ENCODE measurements around the gene OR8A1. TPM values are rescaled to one million over a fixed set of nuclear protein-coding genes. Genes with fewer than 3 reads are reported as not detected.

Gene OR8A1
- total and polyA plus RNA-seq, 2 of the 4 experiments (the other 2 are of a cell fraction), result not detected

- H3K14ac ChIP-seq (replicated peaks; ENCODE audit: low read depth, low read length), result no peak overlapping the region
- no peaks in the 10 kb centered on the region for H3K9me3 ChIP-seq (ENCODE audit: control insufficient read depth, insufficient read depth, low read length)
- no peaks in the 10 kb centered on the region for H4K20me1 ChIP-seq (ENCODE audit: insufficient read depth, low read length)
- H2AK9ac ChIP-seq (replicated peaks; ENCODE audit: low read depth, low read length, poor library complexity), result no peak overlapping the region
- TF ChIP-seq MXI1 (IDR thresholded peaks at IDR 0.05; ENCODE audit: borderline replicate concordance, low read depth, low read length) (no peak), MAFK (IDR thresholded peaks at IDR 0.05; ENCODE audit: low read depth, low read length) (no peak), MAZ (IDR thresholded peaks at IDR 0.05; ENCODE audit: borderline replicate concordance, low read depth, low read length) (no peak), ELK1 (IDR thresholded peaks at IDR 0.05; ENCODE audit: borderline replicate concordance, low read depth, low read length) (no peak), NFE2L2 (IDR thresholded peaks at IDR 0.05; ENCODE audit: low read depth, low read length) (no peak), CEBPB (IDR thresholded peaks at IDR 0.05; ENCODE audit: low read depth, low read length) (no peak), FOS (IDR thresholded peaks at IDR 0.05; ENCODE audit: low read depth, low read length) (no peak), CHD1 (IDR thresholded peaks at IDR 0.05; ENCODE audit: low read depth, low read length) (no peak), RAD21 (IDR thresholded peaks at IDR 0.05; ENCODE audit: low read length) (no peak), RCOR1 (IDR thresholded peaks at IDR 0.05; ENCODE audit: insufficient replicate concordance, low read length) (no peak), CTCF (conservative IDR thresholded peaks at IDR 0.05; ENCODE audit: low read depth, low read length) (no peak), SMC3 (IDR thresholded peaks at IDR 0.05; ENCODE audit: low read depth, low read length) (no peak), POLR2A (IDR thresholded peaks at IDR 0.05; ENCODE audit: low read depth, low read length) (no peak)
- TF ChIP-seq, protein P1, sequence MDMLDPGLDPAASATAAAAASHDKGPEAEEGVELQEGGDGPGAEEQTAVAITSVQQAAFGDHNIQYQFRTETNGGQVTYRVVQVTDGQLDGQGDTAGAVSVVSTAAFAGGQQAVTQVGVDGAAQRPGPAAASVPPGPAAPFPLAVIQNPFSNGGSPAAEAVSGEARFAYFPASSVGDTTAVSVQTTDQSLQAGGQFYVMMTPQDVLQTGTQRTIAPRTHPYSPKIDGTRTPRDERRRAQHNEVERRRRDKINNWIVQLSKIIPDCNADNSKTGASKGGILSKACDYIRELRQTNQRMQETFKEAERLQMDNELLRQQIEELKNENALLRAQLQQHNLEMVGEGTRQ (IDR thresholded peaks at IDR 0.05; ENCODE audit: low read depth, low read length), result no peak
- no peaks in the 10 kb centered on the region for H3K9me1 ChIP-seq (ENCODE audit: insufficient read depth, low read length)
- no peak overlapping the region for H3K27ac ChIP-seq (ENCODE audit: insufficient read depth, low read length)
- no peak overlapping the region for H3K56ac ChIP-seq (ENCODE audit: extremely low read depth, insufficient read depth, low read length)
- no CpG with 5 or more reads among the region's 6 CpGs for WGBS, 2 experiments (ENCODE audit: extremely low coverage in 2 of 2, insufficient read length in 1 of 2)
- dilution Hi-C loops (cut with HindIII; ENCODE audit: low sequenced_read_pairs, unreplicated experiment) (no loop called here), intact Hi-C loops (cut with micrococcal nuclease) (no loop called here), in situ Hi-C loops (cut with MboI; ENCODE audit: low sequenced_read_pairs) (no loop called here)
- H2BK15ac ChIP-seq (ENCODE audit: low read depth, low read length), result no peak overlapping the region
- no TSS peak for BruUV-seq (replicated peaks)
- POLR2A ChIA-PET (ENCODE audit: unreplicated experiment), result no interaction called here
- H4K5ac ChIP-seq (ENCODE audit: low read depth, low read length), result no peak overlapping the region
- no peak overlapping the region for H3K4me2 ChIP-seq (ENCODE audit: low read depth, low read length)
- no peak overlapping the region for H3K18ac ChIP-seq (ENCODE audit: low read depth, low read length)
- no peak overlapping the region for H2BK20ac ChIP-seq (ENCODE audit: low read depth, low read length)
- H2AK5ac ChIP-seq (ENCODE audit: low read depth, low read length), result no peak overlapping the region
- H2BK5ac ChIP-seq (ENCODE audit: low read depth, low read length, poor library complexity, severe bottlenecking), result no peak overlapping the region
- no peak overlapping the region for H2AFZ ChIP-seq (replicated peaks; ENCODE audit: low read length, poor library complexity)
- H3K4ac ChIP-seq (ENCODE audit: low read depth, low read length), result no peak overlapping the region
- H4K8ac ChIP-seq (ENCODE audit: low read depth in 2 of 2, low read length in 2 of 2), result no peak overlapping the region
- no peak overlapping the region for H3K4me3 ChIP-seq (ENCODE audit: insufficient read depth, low read depth, low read length)
- H3K36me3 ChIP-seq (ENCODE audit: control insufficient read depth, insufficient read depth, low read length), result no peaks in the 10 kb centered on the region
- no peaks in the 10 kb centered on the region for H3K27me3 ChIP-seq (ENCODE audit: control insufficient read depth, insufficient read depth, low read length)
- H3K4me1 ChIP-seq (ENCODE audit: control insufficient read depth, insufficient read depth, low read length), result no peaks in the 10 kb centered on the region
- DNase-seq (no peak), ATAC-seq (ENCODE audit: low read depth) (no peak)
- H3K9ac ChIP-seq (ENCODE audit: low read depth, low read length), result no peak overlapping the region
- no peaks in the 10 kb centered on the region for H3K79me1 ChIP-seq (ENCODE audit: low read depth in 1 of 2, low read length in 2 of 2)
- no peak overlapping the region for H3K23ac ChIP-seq (ENCODE audit: low read depth, low read length)
- H4K91ac ChIP-seq (ENCODE audit: insufficient read depth, low read depth, low read length), result no peak overlapping the region
- H2BK120ac ChIP-seq (ENCODE audit: low read depth, low read length), result no peak overlapping the region
- CTCF ChIA-PET, result interaction anchor here (0.5 kb wide), 1 partner anchor 1444 kb away, joined by 3 read pairs; no protein-coding TSS in a partner anchor
These were observed 18.6 kb upstream of the OR8A1 start for GRCh38 chr11:124551189-124551588.
